NCI-H2227 (cell line): ENCODE measurements around the gene MANSC1.
A peak's percentile ranks its signal among the peaks of the same experiment; 100 is the strongest.

Experiments
- DNase-seq: peaks from one replicate; lab custom pipeline; 2025; ENCODE audit not compliant: unreplicated experiment; lab: John Stamatoyannopoulos, UW

Gene MANSC1

DNA sequence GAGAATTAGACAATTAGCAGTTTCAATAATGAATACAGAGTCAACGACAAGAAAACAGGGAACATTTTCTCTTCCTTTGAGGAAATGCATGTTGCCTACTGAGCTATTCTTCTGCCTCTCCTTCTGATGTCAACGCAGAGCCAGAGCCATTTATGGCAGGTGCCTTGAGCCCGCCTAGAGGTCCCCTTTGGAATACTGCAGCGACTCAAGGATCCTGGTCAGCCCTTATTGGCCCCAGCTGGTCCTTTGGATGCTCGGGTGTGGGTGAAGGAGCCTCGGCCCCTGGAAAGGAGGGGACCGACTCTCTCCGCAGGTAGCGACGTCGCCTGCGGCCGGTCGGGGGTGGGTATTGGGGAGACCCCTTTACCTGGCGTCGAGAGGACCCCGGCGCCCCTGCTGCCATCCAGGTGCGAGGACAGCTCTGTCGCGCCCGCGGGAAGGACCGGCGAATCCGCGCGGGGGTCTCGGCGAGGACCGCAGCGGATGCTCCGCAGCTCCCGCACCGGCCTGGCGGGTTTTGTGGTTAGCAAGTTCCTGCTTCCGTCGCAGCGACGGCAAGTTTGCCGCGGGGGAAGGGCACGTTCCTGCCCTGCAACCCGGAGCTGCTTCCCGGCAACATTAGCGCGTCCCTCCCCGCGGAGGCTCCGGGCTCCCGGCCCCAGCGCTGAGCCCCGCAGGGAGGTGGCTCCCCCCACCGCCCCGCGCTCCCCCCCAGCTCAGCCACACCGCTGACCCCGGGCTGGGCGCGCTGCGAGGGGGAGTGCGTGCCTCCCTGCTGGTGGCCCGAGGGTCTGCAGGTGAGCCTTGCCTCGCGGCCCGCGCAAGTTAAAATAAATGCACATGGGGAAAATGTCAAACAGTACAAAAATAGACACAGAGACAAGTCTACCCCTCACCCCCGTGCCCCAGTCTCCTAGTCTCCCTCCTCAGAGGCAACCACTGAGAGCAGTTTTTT lies at the start of gene MANSC1:
Gene MANSC1, minus strand, starts transcription at position 532 of the 955 bp plus-strand sequence. CDS start 6,928 bp downstream, outside the sequence.
- DNase-seq = peak; percentile 74

DNA sequence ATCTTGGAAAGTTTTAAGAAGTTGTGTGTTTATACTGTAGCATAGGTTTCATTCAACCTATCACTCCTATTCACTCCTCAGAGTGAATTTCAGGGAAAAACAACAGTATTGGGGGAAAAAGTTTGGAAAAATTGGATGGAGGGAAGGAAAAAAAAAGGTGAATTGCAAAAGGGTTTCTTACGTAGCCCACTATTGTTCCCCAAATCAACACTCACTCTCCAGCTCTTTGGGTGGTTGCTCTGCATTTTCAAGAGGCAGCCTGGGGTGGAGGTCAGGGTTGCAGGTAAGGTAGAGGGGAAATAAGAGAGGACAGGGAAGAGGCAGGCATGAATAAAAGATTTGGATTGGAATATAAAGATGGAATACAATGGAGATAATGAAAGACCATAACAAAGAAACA lies 49.1 kb upstream of the MANSC1 start:
- DNase-seq = no peak

DNA sequence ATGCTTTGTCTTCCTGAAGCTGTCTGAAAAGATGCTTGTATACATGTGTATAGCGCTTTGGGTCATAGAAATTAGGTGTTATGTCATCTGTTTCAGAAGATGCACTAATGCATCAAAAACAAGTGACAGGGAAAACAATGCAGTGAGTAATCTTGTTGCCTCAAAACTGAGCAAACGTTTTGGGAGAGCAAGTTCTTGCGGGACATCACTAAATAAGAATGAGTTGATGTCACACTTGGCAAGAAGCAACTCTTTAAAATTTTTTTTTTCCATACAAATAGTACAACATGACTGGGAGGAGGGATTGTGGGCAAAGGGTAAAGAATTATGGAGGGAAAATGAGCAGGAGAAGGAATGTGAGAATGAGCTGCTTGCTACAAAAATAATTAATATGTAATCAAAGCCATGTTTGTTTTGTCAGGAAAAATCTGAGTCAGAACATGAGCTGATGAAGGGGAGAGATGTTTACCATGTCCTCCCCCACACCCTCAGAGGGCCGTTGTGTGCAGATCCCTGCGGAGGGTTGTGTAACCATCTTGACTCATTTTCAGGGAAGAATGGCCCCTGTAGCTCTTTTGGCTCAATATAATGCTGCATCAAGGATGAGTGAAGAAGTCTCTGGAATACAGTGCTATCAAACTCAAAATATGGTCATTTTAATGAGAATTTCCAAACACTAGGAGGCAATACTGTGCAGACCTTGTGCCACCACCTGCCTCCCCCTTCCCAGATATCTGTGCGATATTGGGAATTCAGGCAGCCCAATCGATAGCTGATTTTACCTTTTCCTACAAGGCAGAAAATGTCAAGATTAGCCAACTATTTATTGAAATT lies 48.2 kb upstream of the MANSC1 start:
- no peak for DNase-seq

GRCh38 chr12:12397184-12397583 lies 47.1 kb upstream of the MANSC1 start:
- no peak for DNase-seq

GRCh38 chr12:12396694-12397093 lies 46.7 kb upstream of the MANSC1 start:
- peak; percentile 34 for DNase-seq

DNA sequence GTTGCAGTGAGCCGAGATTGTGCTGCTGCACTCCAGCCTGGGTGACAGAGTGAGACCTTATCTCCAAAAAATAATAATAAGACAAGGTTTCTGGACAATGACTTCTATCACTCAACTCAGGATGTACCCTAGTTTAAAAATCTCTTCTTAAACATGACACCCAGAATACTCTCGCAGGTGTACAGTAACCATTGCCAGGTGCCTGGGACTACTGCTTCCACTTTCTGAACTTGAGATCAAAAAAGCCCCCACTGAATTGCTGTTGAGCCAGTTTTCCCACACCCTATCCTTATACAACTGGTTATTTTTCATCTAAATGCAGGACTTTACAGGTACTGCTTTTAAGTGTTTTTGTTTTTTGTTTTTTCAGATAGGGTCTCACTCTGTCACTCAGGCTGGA lies 43.1 kb upstream of the MANSC1 start:
- no peak for DNase-seq

DNA sequence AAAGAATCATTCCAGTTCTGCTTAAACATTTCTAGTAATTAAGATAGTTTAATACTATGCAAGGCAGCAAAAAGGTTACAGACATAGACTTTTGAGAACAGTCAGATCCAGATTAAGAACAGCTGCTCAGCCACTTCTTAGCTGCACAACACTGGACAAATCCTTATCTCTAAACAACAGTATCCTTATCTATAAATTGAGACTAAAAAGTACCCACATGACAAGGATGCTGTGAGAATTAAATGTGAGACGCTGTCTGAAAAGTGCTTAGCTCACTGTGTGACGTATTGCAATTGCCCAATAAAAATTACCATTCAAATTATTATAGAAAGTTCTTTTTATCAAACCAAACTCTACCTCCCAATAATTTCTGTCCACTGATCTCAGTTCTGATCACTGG lies 42.4 kb upstream of the MANSC1 start:
- no peak for DNase-seq

DNA sequence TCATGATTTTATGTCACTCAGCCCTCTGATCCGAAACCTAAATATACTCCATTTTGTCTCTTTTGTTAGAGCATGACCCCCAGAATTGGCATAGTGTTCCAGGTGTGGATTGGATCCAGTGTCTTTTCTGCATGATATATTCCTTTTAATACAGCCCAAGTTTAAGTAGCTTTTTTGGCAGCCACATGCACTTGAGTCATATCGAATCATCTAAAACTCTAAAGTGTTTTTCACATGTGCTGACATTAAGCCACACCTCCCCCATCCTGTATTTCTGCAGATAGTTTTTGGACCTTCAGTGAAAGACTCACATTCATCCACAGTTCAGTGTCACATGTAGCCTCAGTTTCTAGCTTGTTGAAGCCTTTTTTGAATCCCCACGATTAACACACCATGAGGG lies 37.5 kb upstream of the MANSC1 start:
- no peak for DNase-seq

DNA sequence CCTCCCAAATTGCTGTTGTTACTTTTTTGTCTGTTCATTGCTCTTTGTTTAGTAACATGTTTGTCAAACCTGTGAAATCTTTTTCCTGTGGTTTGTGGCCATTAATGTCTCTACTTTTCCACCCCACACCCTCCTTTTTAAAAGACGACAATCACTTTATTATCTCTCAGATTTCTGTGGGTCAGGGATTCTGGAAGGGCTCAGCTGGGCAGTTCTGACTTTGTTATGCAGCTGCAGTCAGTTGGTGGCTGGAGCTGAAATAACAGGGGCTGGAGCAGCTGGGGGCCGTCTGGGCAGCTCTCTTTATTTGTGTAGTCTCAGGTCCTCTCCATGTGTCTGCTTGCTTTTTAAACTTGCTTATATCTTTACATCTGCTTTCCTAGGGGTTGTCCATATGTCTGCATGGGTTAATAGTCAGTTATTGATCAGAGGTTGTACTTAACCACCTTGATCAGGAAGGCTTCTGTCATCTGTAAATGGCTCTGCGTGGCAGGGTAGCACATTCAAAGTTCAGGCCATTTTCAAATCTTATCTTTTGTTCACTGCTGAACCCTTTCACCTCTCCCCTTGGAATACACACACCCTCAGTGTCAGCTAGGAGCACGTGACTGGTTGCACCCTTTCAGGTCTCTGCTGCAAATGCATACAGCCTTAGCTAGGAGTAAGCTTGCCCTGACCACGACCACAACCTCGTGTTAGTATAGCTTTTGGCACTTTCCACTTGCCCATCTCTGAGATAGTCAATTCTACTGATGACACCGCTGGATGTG lies 34.7 kb upstream of the MANSC1 start:
- DNase-seq = no peak

GRCh38 chr12:12381982-12382381 lies 31.9 kb upstream of the MANSC1 start:
- DNase-seq = no peak

DNA sequence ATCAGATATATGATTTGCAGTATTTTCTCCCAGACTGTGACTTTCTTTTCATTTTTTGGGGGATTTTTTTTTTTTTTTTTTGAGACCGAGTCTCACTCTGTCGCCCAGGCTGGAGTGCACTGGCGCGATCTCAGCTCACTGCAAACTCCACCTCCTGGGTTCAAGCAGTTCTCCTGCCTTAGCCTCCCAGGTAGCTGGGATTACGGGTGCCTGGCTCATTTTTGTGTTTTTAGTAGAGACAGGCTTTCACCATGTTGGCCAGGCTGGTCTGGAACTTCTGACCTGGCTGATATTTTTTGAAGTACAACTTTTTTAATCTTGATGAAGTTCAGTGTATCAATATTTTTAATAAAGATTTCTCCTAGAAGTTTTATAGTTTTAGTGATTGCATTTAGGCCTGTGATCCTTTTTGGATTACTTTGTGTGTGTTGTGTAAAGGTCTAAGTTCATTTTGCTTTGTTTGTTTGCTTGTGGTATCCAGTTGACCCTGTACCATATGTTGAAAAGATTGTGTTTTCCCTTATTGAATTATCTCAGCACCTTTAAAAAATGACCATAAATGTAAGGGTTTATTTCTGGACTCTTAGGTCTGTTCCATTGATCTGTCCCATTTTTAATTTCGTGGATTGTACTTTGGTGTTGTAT lies 31.0 kb upstream of the MANSC1 start:
- DNase-seq = no peak

DNA sequence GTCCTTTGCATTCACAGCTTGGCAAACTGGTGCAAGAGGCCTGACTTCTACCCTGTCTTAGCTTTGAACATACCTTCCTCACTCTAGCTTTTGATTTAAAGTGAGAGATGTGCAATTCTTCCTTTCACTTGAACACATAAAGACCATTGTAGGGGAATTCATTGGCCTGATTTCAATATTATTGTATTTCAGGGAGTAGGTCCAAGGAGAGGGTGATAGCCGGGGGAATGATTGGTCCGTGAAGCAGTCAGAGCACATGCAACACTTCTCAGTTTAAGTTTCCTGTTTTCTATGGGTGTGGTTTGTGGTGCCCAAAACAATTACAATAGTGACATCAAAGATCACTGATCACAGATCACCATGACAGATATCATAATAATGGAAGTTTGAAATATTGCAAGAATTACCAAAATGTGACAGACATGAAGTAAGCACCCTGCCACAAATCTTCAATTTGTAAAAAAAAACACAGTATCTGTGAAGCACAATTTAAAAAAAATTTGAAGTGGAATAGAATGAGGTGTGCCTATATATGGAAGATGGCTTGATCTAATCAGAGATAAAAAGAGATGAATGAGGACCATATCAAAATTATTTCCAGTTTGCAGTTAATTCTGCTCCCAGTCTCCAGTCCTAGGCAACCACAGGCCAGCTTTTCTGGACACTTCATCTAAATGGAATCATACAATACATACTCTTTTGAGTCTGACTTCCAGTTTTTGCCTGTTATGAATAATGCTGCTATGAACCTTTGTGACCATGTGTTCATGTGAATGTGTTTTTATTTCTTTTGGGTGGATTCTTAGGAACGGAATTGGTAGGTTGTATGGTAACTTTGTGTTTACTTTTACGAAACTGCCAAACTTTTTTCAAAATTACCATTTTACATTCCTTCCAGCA lies 30.0 kb upstream of the MANSC1 start:
- DNase-seq = no peak

- DNase-seq = no peak
Observed at GRCh38 chr12:12378616-12379015, 28.6 kb upstream of the MANSC1 start.

- DNase-seq = peak; percentile 79
Observed at GRCh38 chr12:12376646-12377448, 26.8 kb upstream of the MANSC1 start.

- DNase-seq = no peak
Observed at GRCh38 chr12:12372946-12373722, 23.1 kb upstream of the MANSC1 start.

- no peak for DNase-seq
Observed at GRCh38 chr12:12367482-12367998, 17.5 kb upstream of the MANSC1 start.

DNA sequence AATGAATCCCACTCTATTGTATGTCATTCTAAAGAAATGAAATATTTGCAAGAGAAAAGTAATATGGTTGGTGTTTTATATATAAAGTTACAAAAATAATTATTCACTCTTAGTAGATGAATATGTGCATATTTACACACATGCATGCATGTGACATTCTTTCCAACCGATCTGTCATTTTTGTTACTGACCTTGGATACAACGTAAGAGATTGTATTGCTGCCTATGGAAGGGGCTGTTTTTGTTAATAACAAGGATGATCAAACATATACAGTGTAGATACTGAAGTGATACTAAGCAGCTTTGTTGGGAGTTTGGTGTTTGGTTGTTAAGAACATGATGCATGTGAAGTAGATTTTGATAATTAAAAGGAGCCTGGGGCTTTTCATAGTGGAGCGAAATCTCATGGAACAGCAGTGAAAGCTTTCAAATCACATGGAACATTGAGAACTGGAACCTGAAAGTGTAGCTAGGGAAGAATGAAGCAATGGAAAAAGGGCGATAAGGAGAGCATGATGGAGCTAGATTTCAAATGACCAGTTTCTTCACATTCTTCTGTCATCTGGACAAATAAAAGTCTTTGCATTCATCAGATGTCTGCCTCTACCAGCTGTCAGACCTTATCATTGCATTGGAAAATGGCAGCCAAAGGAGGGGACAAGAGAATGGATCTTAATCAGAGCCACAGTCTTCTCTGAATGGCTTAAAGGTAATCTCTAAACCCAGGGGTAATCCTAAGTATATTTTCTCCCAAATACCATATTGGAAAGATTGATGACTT lies 16.8 kb upstream of the MANSC1 start:
- no peak for DNase-seq
